GM23338 (cell line): ENCODE measurements around the gene ATP8A2. TPM values are rescaled to one million over a fixed set of nuclear protein-coding genes. Genes with fewer than 3 reads are reported as not detected.

Source experiments
- ATAC-seq: fragments of 200-7000 bp; cut with Tn5 transposase; 3 replicates; pipeline ENCODE4 v1.9.1; 2020
- DNase-seq: peaks from one replicate; pipeline ENCODE4 v3.0.0-alpha.2; 2015; ENCODE audit warnings: low spot score
- H2AFZ ChIP-seq: fragments of 200-600 bp; sonication (generic); 2 replicates; pipeline ENCODE4 v1.8.0; 2016; ENCODE audit warnings: antibody characterized with exemption, mild to moderate bottlenecking, moderate library complexity
- H3F3A ChIP-seq: fragments of 200-600 bp; sonication (generic); replicated peaks from 2 replicates; pipeline ENCODE4 v1.8.0; 2017; ENCODE audit warnings: antibody characterized with exemption, mixed run types, low read depth
- H3K27ac ChIP-seq: fragments of 200-600 bp; sonication (generic); 2 replicates; pipeline ENCODE4 v1.6.1; 2016; ENCODE audit warnings: low read depth
- H3K27me3 ChIP-seq: fragments of 200-600 bp; sonication (generic); 2 replicates; pipeline ENCODE4 v1.8.0; 2016; ENCODE audit warnings: mild to moderate bottlenecking, mixed run types, moderate library complexity; ENCODE audit not compliant: insufficient read depth
- H3K36me3 ChIP-seq: fragments of 200-600 bp; sonication (generic); 2 replicates; pipeline ENCODE4 v1.8.0; 2016; ENCODE audit warnings: mild to moderate bottlenecking; ENCODE audit not compliant: insufficient read depth
- H3K4me1 ChIP-seq: fragments of 200-600 bp; sonication (generic); 2 replicates; pipeline ENCODE4 v1.8.0; 2016; ENCODE audit warnings: mild to moderate bottlenecking, moderate library complexity; ENCODE audit not compliant: insufficient read depth
- H3K4me2 ChIP-seq: fragments of 200-600 bp; sonication (generic); 2 replicates; pipeline ENCODE4 v1.7.1; 2017; ENCODE audit warnings: mixed run types
- H3K4me3 ChIP-seq: fragments of 200-600 bp; sonication (generic); 2 replicates; pipeline ENCODE4 v1.6.1; 2016; ENCODE audit warnings: mixed run types
- H3K79me2 ChIP-seq: fragments of 200-600 bp; sonication (generic); replicated peaks from 2 replicates; pipeline ENCODE4 v1.8.0; 2017; ENCODE audit warnings: mild to moderate bottlenecking; ENCODE audit not compliant: insufficient read depth
- H3K9me2 ChIP-seq: fragments of 200-600 bp; sonication (generic); 2 replicates; pipeline ENCODE4 v1.8.0; 2017; ENCODE audit not compliant: insufficient read depth
- H4K20me1 ChIP-seq: fragments of 200-600 bp; sonication (generic); replicated peaks from 2 replicates; pipeline ENCODE4 v1.8.0; 2017; ENCODE audit warnings: mild to moderate bottlenecking; ENCODE audit not compliant: insufficient read depth
- H3K27ac Mint-ChIP-seq: 2 replicates; pipeline ENCODE4 v1.8.0; 2020; ENCODE audit warnings: inconsistent platforms, mild to moderate bottlenecking, moderate library complexity, mixed read lengths
- H3K27me3 Mint-ChIP-seq: 3 replicates; pipeline ENCODE4 v1.8.0; 2022; ENCODE audit warnings: low read depth, mild to moderate bottlenecking, moderate library complexity, mixed read lengths, inconsistent platforms; ENCODE audit not compliant: insufficient read depth, poor library complexity
- H3K36me3 Mint-ChIP-seq: 3 replicates; pipeline ENCODE4 v1.8.0; 2021; ENCODE audit warnings: low read depth, mild to moderate bottlenecking, inconsistent platforms, moderate library complexity, mixed read lengths
- H3K4me1 Mint-ChIP-seq: 3 replicates; pipeline ENCODE4 v1.8.0; 2020; ENCODE audit warnings: mild to moderate bottlenecking, inconsistent platforms, mixed read lengths
- H3K4me3 Mint-ChIP-seq: 3 replicates; pipeline ENCODE4 v1.8.0; 2021; ENCODE audit warnings: moderate library complexity, mild to moderate bottlenecking, inconsistent platforms, mixed read lengths
- H3K9me3 Mint-ChIP-seq: 3 replicates; pipeline ENCODE4 v1.8.0; 2020; ENCODE audit warnings: moderate library complexity, mild to moderate bottlenecking, inconsistent platforms, mixed read lengths
- CREB1 ChIP-seq: fragments of 250-450 bp; sonication (Bioruptor Pico); IDR thresholded peaks from 2 replicates; pipeline ENCODE4 v1.5.0; 2020; ENCODE audit warnings: low read depth, mild to moderate bottlenecking, moderate library complexity
- EZH2 ChIP-seq: fragments of 200-600 bp; sonication (generic); IDR thresholded peaks from one replicate; pipeline ENCODE4 v1.8.0; 2017; ENCODE audit warnings: antibody characterized with exemption, mild to moderate bottlenecking, low read depth; ENCODE audit not compliant: unreplicated experiment
- EZH2phosphoT487 ChIP-seq: fragments of 200-600 bp; sonication (generic); IDR thresholded peaks from one replicate; pipeline ENCODE4 v1.8.1; 2018; ENCODE audit warnings: antibody characterized with exemption; ENCODE audit not compliant: unreplicated experiment
- NANOG ChIP-seq: IDR thresholded peaks from 2 replicates; pipeline ENCODE4 v1.6.1; 2016; ENCODE audit warnings: antibody characterized with exemption, borderline replicate concordance
- POLR2AphosphoS5 ChIP-seq: IDR thresholded peaks from 2 replicates; pipeline ENCODE4 v1.6.1; 2016; ENCODE audit warnings: antibody characterized with exemption, low read depth
- STAT1 ChIP-seq: IDR thresholded peaks from one replicate; pipeline ENCODE4 v1.6.1; 2016; ENCODE audit warnings: antibody characterized with exemption; ENCODE audit not compliant: unreplicated experiment
- polyA plus RNA-seq: library from polyadenylated mRNA; unstranded; fragments of >200 nt; fragmentation: Nextera tagmentation; extraction: Ambion mirVana; gene quantifications from 2 replicates; pipeline ENCODE4 v1.2.1, GENCODE V29; 2016
- total RNA-seq: library from RNA; depleted of rRNA; stranded (reverse); fragments of >200 nt; shearing (Covaris generic); gene quantifications from 2 replicates; pipeline ENCODE4 v1.2.3, GENCODE V29; 2014
- TF ChIP-seq, protein P1 (sequence below): fragments of 250-450 bp; sonication (Bioruptor Pico); IDR thresholded peaks from 2 replicates; pipeline ENCODE4 v1.5.0; 2020; ENCODE audit warnings: mild to moderate bottlenecking, moderate library complexity
- TF ChIP-seq, protein P2 (sequence below): IDR thresholded peaks from one replicate; pipeline ENCODE4 v1.6.1; 2018; ENCODE audit warnings: antibody characterized with exemption; ENCODE audit not compliant: unreplicated experiment

The ATP8A2 gene
- total and polyA plus RNA-seq, 2 experiments from 2014 or later: 5.7 to 8.8 TPM

DNA sequence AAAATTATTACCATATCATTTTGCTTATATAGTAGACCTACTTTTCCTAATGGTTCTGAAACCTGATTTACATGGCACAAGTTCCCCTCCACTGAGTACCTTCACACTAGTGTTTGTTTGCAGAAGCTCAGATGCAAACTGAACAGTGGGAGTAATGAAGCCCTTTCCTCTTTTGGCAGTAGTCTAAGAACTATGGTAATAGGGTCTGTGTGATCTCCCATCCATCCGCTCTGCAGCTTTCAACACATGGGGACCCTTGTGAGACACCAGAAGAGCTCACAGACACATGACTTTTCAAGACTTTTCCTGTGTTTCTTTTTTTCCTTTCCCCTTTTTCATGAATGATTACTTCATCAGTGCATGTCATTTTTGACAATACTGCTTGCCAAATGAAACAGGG, 336.0 kb downstream of the ATP8A2 start:
- Mint-ChIP-seq H3K4me1 (peaks cover 1% of the 10 kb centered on the region; the same call in 2 of the 3 replicates), H3K27ac (no peak overlapping the region), H3K4me3 (no peak overlapping the region), H3K27me3 (no peaks in the 10 kb centered on the region), H3K36me3 (no peaks in the 10 kb centered on the region), H3K9me3 (no peaks in the 10 kb centered on the region)
- Histone ChIP-seq H2AFZ (no peak overlapping the region), H3F3A (no peaks in the 10 kb centered on the region), H3K4me3 (no peak overlapping the region), H3K79me2 (no peaks in the 10 kb centered on the region), H4K20me1 (no peaks in the 10 kb centered on the region), H3K4me1 (no peaks in the 10 kb centered on the region), H3K36me3 (no peaks in the 10 kb centered on the region), H3K27me3 (no peaks in the 10 kb centered on the region), H3K9me2 (no peaks in the 10 kb centered on the region), H3K4me2 (no peak overlapping the region), H3K27ac (no peak overlapping the region)
- no peak for TF ChIP-seq STAT1
- TF ChIP-seq EZH2: no peak
- TF ChIP-seq POLR2AphosphoS5: no peak
- TF ChIP-seq, protein P1, sequence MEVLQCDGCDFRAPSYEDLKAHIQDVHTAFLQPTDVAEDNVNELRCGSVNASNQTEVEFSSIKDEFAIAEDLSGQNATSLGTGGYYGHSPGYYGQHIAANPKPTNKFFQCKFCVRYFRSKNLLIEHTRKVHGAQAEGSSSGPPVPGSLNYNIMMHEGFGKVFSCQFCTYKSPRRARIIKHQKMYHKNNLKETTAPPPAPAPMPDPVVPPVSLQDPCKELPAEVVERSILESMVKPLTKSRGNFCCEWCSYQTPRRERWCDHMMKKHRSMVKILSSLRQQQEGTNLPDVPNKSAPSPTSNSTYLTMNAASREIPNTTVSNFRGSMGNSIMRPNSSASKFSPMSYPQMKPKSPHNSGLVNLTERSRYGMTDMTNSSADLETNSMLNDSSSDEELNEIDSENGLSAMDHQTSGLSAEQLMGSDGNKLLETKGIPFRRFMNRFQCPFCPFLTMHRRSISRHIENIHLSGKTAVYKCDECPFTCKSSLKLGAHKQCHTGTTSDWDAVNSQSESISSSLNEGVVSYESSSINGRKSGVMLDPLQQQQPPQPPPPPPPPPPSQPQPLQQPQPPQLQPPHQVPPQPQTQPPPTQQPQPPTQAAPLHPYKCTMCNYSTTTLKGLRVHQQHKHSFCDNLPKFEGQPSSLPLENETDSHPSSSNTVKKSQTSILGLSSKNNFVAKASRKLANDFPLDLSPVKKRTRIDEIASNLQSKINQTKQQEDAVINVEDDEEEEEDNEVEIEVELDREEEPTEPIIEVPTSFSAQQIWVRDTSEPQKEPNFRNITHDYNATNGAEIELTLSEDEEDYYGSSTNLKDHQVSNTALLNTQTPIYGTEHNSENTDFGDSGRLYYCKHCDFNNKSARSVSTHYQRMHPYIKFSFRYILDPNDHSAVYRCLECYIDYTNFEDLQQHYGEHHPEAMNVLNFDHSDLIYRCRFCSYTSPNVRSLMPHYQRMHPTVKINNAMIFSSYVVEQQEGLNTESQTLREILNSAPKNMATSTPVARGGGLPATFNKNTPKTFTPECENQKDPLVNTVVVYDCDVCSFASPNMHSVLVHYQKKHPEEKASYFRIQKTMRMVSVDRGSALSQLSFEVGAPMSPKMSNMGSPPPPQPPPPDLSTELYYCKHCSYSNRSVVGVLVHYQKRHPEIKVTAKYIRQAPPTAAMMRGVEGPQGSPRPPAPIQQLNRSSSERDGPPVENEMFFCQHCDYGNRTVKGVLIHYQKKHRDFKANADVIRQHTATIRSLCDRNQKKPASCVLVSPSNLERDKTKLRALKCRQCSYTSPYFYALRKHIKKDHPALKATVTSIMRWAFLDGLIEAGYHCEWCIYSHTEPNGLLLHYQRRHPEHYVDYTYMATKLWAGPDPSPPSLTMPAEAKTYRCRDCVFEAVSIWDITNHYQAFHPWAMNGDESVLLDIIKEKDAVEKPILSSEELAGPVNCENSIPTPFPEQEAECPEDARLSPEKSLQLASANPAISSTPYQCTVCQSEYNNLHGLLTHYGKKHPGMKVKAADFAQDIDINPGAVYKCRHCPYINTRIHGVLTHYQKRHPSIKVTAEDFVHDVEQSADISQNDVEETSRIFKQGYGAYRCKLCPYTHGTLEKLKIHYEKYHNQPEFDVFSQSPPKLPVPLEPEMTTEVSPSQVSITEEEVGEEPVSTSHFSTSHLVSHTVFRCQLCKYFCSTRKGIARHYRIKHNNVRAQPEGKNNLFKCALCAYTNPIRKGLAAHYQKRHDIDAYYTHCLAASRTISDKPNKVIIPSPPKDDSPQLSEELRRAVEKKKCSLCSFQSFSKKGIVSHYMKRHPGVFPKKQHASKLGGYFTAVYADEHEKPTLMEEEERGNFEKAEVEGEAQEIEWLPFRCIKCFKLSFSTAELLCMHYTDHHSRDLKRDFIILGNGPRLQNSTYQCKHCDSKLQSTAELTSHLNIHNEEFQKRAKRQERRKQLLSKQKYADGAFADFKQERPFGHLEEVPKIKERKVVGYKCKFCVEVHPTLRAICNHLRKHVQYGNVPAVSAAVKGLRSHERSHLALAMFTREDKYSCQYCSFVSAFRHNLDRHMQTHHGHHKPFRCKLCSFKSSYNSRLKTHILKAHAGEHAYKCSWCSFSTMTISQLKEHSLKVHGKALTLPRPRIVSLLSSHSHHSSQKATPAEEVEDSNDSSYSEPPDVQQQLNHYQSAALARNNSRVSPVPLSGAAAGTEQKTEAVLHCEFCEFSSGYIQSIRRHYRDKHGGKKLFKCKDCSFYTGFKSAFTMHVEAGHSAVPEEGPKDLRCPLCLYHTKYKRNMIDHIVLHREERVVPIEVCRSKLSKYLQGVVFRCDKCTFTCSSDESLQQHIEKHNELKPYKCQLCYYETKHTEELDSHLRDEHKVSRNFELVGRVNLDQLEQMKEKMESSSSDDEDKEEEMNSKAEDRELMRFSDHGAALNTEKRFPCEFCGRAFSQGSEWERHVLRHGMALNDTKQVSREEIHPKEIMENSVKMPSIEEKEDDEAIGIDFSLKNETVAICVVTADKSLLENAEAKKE (CRISPR knock-in tag): no peak
- no peak for ATAC-seq
- no peak for DNase-seq

DNA sequence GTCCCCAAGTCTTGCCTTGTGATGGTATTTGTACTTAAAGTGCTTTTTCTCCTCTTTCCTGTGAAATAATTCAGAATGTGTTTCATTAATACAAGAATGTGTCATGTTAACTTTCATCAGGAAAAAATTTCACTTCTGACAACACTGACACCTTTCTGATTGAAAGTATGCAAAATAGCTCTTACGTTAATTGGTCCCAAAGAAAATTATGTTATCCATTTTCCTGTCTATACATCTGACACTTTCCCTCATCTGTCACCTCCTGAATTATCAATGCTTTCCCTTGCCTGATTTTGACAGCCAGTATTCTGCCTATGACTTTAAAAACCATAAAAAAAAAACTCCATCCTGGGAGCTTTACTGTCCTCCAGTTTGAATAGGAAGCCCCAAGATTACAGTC, 336.5 kb downstream of the ATP8A2 start:
- Histone ChIP-seq H3K36me3 (no peaks in the 10 kb centered on the region), H2AFZ (no peak overlapping the region), H3K79me2 (no peaks in the 10 kb centered on the region), H3K27me3 (no peaks in the 10 kb centered on the region), H4K20me1 (no peaks in the 10 kb centered on the region), H3K4me3 (no peak overlapping the region), H3K27ac (no peak overlapping the region), H3K4me1 (no peaks in the 10 kb centered on the region), H3F3A (no peaks in the 10 kb centered on the region), H3K4me2 (no peak overlapping the region), H3K9me2 (no peaks in the 10 kb centered on the region)
- Mint-ChIP-seq H3K4me1 (no peaks in the 10 kb centered on the region), H3K9me3 (no peaks in the 10 kb centered on the region), H3K4me3 (no peak overlapping the region), H3K36me3 (no peaks in the 10 kb centered on the region), H3K27ac (no peak overlapping the region), H3K27me3 (no peaks in the 10 kb centered on the region)
- DNase-seq: no peak
- ATAC-seq: no peak
- TF ChIP-seq NANOG: no peak
- no peak for TF ChIP-seq EZH2phosphoT487
- TF ChIP-seq, protein P2, sequence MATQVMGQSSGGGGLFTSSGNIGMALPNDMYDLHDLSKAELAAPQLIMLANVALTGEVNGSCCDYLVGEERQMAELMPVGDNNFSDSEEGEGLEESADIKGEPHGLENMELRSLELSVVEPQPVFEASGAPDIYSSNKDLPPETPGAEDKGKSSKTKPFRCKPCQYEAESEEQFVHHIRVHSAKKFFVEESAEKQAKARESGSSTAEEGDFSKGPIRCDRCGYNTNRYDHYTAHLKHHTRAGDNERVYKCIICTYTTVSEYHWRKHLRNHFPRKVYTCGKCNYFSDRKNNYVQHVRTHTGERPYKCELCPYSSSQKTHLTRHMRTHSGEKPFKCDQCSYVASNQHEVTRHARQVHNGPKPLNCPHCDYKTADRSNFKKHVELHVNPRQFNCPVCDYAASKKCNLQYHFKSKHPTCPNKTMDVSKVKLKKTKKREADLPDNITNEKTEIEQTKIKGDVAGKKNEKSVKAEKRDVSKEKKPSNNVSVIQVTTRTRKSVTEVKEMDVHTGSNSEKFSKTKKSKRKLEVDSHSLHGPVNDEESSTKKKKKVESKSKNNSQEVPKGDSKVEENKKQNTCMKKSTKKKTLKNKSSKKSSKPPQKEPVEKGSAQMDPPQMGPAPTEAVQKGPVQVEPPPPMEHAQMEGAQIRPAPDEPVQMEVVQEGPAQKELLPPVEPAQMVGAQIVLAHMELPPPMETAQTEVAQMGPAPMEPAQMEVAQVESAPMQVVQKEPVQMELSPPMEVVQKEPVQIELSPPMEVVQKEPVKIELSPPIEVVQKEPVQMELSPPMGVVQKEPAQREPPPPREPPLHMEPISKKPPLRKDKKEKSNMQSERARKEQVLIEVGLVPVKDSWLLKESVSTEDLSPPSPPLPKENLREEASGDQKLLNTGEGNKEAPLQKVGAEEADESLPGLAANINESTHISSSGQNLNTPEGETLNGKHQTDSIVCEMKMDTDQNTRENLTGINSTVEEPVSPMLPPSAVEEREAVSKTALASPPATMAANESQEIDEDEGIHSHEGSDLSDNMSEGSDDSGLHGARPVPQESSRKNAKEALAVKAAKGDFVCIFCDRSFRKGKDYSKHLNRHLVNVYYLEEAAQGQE: no peak
- TF ChIP-seq CREB1 (CRISPR knock-in tag): no peak
